Activated T-cell treated with anti-CD3 and anti-CD28 coated beads, Interleukin-2, amount 50 U/mL, for 1 hour (primary cell): ENCODE results near the gene RAET1E.
A peak's percentile ranks its signal among the peaks of the same experiment; 100 is the strongest.
"Not testable (repeated sequence)": the region's sequence is repeated elsewhere in the genome, so short reads cannot be mapped to it uniquely, and the experiment has no call there.

Experiments used
- DNase-seq: peaks from one replicate; pipeline ENCODE4 v3.0.0-alpha.2; 2020

Gene RAET1E

DNA sequence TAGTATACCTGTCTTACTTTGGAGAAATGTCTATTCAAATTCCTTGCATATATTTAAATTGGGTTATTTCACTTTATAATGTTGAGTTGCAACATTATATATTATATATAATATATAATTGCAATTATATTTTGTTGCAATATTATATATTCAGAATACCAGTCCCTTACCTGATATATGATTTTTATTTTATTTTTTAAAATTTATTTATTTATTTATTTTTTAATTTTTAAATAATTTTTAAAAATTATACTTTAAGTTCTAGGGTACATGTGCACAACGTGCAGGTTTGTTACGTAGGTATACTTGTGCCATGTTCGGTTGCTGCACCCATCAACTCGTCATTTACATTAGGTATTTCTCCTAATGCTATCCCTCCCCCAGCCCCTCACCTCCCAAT is 29.1 kb upstream of the RAET1E start:
- DNase-seq = not testable (repeated sequence)

DNA sequence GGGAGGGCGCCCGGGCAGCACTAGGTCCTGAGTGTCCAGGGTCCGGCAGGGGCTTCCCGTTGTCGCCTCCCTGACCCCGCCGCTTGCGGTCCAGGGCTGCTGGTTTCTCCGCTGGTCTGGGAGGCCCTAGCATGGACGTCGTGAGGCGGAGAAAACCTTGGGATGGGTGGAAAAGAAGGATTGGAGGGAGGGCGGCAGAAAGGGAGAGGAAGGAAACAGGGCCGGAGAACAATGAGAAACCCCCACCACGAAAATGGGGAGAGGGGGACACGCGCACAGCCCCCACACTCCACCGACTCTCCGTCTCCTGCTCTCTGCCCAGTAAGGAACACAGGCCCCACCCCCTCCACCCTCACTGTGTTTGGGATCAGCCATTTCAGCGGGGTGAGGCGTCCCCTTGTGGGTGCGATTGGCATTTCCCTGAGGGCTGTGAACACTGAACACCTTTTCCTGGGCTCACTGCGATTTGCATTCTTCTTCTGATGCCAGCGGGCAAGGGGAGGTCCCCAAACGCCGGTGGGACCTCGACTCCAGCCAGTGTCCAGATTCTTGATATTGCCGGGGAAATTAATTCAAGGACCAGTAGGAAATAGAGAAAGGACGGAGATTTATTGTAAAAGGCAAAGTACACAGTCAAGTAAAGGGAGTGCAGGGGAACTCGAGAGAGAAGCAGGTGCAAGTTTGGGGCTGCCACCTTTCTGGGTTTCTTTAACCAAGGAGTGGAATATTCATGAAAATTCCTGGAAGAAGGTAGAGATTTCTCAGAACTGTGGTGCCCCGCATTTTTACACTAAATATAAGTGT is 28.3 kb upstream of the RAET1E start:
- DNase-seq = peak; percentile 76

DNA sequence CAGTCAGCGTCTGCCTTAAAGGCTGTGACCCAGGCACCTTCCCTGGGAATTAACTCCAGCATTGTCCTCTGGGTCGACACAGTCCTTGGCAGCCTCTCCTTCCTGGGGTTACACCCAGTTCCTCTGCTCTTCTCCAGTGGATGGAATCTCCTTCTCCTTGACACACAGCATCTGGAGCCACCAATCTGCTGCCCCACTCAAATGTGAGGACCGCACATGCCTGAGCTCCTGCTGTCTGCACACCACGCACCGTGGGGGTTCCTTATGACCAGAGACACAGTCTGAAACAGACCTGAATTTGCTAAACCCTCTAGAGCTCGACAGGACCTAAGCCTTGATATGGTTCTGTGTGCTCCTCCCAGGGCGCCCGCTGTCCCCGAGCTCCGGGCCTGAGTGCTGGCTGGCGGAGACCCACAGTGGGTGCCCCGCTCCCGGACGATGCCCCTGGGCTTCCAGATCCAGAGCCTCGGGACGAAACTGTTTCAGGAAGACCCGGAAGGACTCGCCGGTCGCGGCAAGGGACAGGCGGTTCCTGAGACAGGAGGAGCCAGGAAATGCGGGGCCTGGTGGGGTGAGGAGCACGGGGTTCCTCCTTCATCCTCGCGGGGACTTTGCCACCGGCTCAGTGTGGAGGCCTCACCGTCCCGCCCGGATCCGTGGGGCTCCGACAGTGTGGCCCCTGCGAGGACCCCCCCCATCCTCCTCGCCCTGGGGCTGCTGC is 27.5 kb upstream of the RAET1E start:
- peak; percentile 25 for DNase-seq

DNA sequence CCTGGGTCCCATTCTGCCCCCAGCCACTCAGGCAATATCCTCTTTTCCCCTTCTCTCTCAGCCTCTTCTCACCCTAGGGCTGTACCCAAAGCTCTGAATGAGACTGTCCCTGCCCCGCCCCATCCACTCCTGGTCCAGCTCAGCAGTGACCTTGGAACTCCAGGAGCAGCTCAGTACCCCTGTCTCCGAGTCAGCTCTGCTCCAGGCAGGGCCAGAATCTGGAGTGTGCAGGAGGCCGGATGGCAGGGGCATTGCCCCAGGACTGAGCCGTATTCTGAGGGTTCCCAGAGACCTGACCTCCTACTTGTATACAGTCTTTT is 27.0 kb upstream of the RAET1E start:
- DNase-seq = peak; percentile 19

DNA sequence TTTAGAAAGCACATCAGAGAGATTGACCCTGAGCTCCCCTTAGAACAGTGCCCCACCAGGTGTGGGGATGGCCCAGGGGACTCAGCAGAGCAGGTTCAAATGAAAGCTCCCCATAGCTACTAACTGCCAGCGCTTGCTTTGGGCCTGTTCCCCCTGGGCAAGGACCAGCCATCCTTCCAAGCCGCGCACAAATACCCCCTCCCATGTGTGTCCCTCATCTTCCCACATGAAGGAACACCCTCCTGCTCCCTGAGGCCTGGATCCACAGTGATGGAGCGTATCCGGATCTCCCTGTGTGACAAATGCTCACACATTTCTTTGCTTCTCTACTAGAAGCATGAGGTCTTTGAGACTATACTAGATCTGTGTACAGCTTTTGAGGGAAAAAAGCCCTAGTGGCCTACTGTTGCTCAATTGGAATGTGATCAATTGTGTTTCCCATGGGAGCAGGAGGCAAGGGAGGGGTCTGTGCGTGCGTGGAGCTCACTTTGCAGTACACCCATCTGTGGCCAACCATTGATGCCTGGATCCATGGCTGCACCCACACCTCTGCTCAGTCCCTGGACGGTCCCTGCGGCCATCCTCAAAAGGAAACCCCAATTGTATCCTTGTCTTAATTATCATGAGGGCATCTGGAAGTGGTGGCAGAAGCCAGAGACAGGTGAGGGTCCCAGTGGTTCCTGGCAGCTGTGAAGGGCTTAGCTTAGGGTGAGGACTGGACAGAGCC is 26.5 kb upstream of the RAET1E start:
- peak; percentile 16 for DNase-seq

DNA sequence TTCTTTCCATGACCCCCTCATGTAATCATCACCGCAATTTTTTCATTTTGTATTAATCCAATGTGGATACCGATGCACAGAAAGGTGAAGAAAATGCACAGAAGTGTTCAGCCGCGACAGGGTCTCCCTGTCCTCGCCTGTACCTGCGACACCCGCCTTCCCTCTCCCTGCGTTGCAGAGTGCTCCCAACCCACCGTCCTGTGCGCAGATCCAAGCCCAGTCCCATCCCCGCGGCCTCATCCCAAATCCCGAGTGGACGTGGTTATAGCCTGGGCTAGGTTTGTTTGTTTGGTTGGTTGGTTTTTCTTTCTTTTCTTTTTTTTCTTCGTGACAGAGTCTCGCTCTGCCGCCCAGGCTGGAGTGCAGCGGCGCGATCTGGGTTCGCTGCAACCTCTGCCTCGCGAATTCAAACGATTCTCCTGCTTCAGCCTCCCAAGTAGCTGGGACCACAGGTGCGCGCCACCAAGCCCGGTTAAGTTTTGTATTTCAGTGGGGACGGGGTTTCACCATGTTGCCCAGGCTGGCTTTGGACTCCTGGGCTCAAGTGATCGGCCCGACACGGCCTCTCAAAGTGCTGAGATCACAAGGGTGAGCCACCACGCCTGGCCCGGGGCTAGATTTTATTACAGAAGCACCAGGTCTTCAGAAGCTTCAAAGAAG is 25.5 kb upstream of the RAET1E start:
- DNase-seq = no peak

DNA sequence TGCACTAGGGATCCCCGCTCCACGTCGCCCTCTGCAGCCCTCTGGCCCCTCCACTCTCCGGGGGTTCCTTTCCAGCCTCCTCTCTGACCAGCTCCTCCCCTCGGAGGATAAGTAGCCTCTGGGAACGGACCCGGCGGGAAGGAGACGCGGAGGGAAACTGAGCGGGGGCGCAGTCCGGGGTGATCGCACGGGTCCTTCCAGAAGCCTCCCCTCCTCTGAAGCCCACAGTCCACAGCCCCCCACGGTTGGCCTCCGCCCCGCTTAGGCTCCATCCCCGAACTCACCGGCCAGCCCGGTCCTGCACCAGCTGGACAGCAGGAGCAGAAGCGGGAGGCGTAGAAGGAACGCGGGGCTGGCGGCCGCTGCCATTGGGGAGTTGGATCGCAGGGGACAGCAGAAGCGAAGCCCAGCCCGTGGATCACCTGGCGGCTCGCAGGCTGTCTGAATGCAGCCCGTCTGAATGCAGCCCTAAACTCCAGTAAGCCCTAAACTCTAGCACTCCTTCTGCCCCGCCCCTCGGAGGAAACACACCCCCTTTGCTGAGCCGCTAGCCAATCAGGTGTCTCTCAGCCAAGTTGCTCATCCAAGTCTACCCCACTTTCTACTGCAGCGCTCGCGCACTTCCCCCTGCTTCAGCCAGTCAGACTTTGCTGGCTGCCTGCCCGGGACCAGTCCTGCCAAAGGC is 24.9 kb upstream of the RAET1E start, which contains the start of gene RAET1G:
RAET1G (minus strand) TSS at position 480 of the 685 bp plus-strand sequence; CDS start at position 369, 111 bp downstream.
- DNase-seq = peak; percentile 81

DNA sequence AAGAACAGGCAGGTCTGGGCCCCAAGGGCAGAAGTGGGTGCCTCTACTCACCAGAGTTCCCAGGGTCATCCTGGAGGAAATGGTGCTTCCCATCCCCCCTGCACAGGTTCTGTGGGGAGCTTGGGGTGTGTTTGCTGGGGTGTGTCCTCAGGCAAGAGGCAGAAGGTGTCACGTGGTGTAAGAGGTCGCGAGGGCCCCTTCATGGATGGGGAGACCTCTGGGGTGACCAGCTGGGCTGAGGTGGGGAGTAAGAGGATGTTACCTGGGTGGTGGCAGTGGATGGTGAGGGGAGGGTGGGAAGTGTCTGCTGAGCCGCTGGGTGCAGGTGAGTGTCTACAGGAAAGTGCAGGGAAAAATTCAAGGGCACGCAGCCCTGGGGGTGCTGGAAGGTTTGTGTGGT is 24.2 kb upstream of the RAET1E start:
- DNase-seq = peak; percentile 20

DNA sequence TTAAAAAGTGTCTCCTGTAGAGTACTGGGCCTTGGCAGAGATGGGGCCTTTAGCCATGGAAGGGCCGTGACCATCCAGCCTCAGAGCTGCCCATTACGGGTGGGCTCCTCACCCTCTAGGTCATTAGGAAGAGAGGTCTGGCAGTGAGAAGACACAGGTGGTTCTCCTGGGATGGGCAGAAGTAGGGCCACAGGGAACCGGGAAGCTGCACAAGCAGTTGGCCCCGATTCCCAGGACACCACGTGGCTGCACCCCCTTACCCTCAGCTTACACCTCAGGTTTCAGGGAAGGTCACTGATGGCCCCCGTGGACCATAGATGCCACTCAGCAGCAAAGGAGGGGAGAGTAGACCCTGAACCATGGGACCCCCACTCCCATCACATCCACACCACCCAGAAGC is 23.4 kb upstream of the RAET1E start:
- peak; percentile 6 for DNase-seq

DNA sequence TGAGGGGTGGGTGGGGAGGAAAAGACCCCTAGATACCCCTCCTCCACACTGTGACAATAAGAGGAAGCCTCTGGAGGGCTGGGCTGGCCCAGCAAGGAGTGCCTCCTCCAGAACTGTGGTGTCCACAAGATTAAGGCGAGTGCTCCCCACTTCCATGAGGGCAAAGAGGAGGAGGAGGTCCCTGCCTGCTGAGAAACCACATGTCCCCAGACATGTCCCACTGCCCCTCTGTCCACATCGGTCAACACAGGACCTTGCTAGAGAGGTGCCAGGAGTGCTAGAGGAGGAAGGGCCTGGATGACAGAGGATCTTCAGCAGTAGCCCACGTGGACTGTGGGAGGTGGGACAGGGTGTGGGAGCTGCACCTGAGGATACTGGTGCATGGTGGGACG is 21.9 kb upstream of the RAET1E start:
- DNase-seq = peak; percentile 13

DNA sequence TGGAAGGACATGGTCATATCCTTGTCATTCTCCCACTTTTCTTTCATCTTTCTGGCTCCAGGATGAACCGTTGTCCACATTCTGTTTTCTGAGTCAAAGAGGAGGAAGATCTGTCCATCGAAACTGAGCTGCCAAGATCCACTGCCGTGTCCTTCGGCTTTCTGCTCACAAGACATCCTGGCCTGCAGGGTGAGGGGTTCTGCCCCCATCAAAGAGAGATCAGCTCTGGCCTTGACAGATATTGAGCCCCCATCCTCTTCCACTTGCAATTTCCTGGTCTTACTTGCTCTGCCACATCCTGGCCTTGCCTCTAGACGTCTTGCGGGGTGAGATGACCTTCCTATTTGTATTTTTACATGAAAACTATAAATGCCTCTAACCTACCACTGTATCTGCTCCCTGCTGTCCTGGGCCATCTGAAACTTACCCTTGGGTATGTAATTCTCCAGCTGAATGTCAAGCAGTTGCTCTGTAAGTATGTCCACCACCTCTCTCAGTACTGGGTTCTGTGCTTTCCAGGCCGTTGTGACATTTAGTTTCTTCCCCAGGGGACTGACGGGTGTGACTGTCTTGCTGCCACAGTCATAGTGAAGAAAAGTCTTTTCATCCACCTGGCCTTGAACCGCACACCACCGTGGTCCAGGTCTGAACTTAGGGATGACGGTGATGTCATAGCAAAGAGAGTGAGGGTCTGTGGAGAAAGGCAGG is 21.4 kb upstream of the RAET1E start:
- DNase-seq = not testable (repeated sequence)

DNA sequence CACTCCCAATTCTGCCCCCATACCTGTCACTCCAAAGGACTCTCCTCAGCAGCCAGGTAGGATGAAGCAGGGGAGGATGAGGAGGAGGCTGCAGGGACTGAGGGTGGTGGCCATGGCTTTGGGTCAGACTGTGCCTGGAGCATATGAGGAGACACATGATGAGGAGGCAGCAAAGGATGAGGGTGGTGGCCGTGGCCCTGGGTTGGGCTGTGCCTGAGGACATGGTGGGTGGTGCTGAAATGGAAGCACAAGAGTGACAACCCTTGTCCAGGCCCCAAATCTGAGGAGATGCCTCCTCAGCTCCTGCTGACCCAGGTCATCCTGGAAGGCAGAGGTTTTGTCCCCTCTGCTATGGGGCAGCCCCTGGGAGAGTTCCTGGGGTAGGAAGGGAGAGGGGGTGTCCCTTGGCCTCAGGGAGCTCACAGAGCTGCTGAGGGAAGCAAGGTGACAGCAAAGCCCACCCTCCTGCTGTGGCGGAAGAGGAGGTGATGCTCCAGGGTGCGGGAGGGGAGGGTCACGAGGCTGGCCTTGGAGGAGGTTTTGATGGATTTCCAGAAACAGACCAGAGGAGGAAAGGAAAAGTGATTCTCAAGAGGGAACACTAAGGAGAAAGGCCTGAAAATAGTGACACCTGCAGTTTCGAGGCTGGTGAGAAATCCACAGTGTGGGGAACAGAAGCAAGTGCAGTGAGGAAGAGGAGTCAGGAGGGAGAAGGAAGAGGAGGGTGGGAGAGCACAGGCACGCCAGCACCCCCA is 20.4 kb upstream of the RAET1E start:
- DNase-seq = peak; percentile 8

DNA sequence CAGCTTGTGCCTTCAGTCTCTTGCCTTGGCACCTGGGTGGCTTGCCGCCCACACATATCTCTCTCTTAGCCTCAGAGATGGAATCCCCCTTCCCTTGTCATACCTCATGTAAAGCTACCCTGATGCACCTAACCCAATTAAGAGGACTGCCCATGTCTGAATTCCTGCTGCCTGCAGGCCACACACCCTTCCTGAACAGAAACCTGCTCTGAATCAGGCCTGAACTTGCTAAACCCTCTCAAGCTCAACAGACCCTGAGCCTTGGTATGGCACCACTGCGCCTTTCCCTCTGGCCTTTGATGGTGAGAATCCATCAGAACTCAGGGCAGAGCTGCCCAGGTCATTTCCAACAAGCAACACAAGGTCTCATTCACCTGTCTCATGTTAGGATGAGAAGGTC is 19.8 kb upstream of the RAET1E start:
- no peak for DNase-seq

DNA sequence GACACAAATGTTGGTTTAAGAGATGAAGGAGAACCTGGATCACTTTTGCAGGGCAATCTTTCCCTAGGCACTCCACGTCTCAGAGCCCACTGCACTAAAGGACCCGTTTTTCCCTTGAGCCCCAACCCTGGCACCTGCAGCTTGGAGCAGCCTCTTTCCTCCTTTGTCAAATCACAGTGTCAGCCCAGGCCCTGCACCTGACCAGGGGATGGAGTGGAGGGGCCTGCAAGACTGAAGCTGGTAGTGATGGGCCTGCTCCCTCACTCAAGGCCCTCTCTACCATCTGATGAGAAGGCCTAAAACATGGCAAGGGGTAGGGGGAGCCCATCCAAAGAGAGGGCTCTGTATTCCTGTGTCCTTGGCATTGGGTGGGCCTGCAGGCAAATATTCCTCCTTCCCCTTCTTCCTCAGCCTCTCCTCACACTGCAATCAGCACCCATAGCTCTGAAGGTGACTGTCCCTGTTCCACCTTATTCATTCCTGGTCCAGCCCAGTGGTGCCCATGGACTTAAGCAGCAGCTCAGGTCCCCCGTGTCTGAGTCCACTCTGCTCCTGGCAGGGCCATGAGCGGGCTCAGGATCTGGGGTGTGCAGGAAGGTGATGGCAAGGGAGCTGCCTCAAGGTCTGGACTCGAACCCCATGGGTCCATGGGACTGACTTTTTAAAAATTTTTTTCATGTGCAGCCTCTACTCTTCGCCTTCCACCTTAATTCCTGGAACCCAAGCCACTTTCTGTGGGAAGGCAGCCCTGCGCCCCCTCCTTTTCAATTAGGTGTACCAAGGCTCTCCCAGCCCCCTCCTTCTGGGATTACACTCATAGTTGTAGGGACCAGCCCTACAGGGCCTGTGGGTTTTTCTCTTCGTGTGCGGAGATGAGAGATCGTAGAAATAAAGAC is 18.3 kb upstream of the RAET1E start:
- DNase-seq = peak; percentile 8

DNA sequence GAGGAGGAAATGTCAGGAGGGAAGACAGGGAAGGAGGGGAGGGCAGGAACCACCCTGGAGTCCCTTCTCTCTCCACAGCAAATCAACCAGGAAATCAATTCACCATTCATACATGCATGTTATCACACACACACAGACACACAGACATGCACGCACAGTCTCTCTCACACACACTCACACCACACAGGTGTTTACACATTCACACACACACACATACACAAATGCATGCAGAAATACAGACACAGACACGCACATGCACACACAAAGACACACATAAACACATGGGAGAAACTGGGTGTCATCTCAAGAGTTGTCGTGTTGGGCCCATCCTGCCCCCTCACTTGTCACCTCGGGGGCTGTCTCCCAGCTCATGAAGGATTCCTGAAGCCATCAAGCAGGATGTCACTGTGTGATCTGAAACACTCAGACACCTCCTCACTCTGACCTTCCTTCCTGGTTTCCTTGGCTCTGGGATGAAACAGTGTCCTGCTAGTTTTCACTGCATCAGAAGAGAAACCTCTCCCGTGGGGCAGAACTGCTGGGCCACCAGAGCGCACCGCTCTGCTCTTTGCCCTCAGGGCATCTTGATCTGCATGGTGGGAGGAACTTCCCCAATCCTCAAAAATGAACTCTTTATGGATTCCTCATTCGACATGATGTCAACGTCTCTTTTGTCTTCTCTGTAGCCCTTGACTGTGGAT is 15.8 kb upstream of the RAET1E start:
- no peak for DNase-seq

DNA sequence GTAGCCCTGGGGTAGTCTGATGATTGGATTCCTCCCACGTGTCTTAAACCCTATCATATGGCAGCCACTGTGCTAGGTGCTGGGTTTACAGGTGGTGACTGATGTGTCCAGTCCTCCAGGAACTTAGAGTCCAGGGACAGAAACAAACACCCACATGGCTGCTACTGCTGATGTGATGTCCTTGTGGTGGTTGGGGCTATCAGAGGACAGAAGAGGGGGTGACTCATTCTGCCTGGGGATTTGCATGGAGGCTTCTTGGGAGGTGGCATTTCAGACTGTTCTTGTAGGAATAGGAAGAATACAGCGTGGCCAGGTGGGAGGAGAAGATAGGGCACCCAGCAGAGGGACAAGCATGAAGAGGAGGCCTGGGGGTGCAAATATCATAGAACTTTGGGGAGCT is 15.2 kb upstream of the RAET1E start:
- DNase-seq = no peak

DNA sequence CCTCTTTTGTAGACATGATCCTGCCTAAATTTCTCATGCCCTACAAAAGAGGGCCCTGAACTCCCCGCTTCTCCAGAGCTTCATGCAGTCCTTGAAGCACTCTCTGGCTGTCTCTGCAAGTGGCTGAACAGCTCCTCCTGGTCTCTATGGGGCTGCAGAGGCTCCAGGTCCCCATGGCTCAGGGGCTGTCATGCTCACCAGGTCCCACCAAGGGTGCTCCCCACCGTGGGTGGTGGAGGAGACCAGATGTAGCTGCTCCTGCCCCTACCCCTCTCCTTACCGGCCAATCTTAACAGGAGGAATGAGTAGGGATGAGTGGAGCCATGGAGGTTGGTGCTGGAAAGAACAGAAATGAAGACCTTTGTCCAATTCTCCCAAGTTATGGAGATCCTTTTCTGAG is 14.8 kb upstream of the RAET1E start:
- not testable (repeated sequence) for DNase-seq

DNA sequence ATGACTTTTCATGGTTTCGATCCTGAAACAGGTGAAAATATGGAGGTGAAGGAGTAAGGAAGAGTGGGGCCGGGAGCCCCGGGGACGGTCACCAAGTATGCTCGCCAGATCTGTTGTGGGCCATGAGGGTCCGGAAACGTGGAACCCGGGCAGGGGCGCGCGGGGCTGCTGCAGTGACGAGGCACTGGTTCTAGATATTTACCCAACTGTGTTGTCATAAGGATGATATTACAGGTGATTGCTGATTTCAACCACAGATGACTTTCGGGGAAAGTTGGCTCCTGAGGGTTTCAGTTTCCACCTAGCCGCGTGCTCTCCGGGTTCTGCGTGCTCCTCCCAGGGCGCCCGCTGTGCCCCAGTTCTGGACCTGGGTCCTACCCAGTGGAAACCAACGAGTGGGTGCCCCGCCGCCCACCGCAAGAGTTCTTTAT is 12.8 kb upstream of the RAET1E start:
- no peak for DNase-seq
